Measurements from ENCODE around the gene PPCS.

- TF ChIP-seq HNRNPH1 (optimal IDR thresholded peaks at IDR 0.05; ENCODE audit: low read depth, low read length) = no peak
- TF ChIP-seq MAX (CRISPR knock-in tag; IDR thresholded peaks at IDR 0.05) = no peak
- no peak for TF ChIP-seq HES1 (IDR thresholded peaks at IDR 0.05; ENCODE audit: low read depth)
- no peak for TF ChIP-seq TOE1 (IDR thresholded peaks at IDR 0.05; ENCODE audit: borderline replicate concordance)
- no peak for TF ChIP-seq TOE1 (CRISPR knock-in tag; IDR thresholded peaks at IDR 0.05; ENCODE audit: borderline replicate concordance, low read depth)
- no peak for TF ChIP-seq RAD21 (CRISPR knock-in tag; conservative IDR thresholded peaks at IDR 0.05 in 1 of 2, IDR thresholded peaks at IDR 0.05 in 1 of 2)
These were observed 4.9 kb downstream of the PPCS start for GRCh38 chr1:42461196-42461595.

Data from K562 (cell line).